ENCODE measurements around the gene DNAH9.
"Not testable (repeated sequence)": the region's sequence is repeated elsewhere in the genome, so short reads cannot be mapped to it uniquely, and the experiment has no call there.

GRCh38 chr17:11972741-11973140 is 374.5 kb downstream of the DNAH9 start:
- TF ChIP-seq CTCF, POLR2A (IDR thresholded peaks at IDR 0.05): not testable (repeated sequence)

All from right lobe of liver (tissue), 4 donors.